HUES64 (cell line): ENCODE data around the gene LENG8.

ENCODE experiments used
- H3K27ac ChIP-seq: 2 replicates; pipeline ENCODE4 v1.7.0; 2013; ENCODE audit warnings: low read depth, low read length, inconsistent platforms
- H3K27me3 ChIP-seq: 2 replicates; pipeline ENCODE4 v1.6.1; 2013; ENCODE audit warnings: mild to moderate bottlenecking, low read length; ENCODE audit not compliant: insufficient read depth
- H3K36me3 ChIP-seq: 2 replicates; pipeline ENCODE4 v1.6.1; 2013; ENCODE audit warnings: mild to moderate bottlenecking, low read length; ENCODE audit not compliant: insufficient read depth
- H3K4me1 ChIP-seq: 2 replicates; pipeline ENCODE4 v1.6.1; 2013; ENCODE audit warnings: mild to moderate bottlenecking, low read length, moderate library complexity; ENCODE audit not compliant: insufficient read depth
- H3K4me3 ChIP-seq: 2 replicates; pipeline ENCODE4 v1.5.1; 2013; ENCODE audit warnings: mild to moderate bottlenecking, low read length, moderate library complexity
- H3K9ac ChIP-seq: 2 replicates; pipeline ENCODE4 v1.6.1; 2013; ENCODE audit warnings: mild to moderate bottlenecking, low read depth, low read length
- H3K9me3 ChIP-seq: 2 replicates; pipeline ENCODE4 v1.6.1; 2013; ENCODE audit warnings: low read depth, low read length; ENCODE audit not compliant: insufficient read depth
- WGBS: fragments of 150-250, 120-280 bp; methylation state at CpG from one replicate; pipeline ENCODE4 v1.1.7; 2013; ENCODE audit warnings: missing lambda C conversion rate; 5-methylcytosine and 5-hydroxymethylcytosine counted together

The LENG8 gene

DNA sequence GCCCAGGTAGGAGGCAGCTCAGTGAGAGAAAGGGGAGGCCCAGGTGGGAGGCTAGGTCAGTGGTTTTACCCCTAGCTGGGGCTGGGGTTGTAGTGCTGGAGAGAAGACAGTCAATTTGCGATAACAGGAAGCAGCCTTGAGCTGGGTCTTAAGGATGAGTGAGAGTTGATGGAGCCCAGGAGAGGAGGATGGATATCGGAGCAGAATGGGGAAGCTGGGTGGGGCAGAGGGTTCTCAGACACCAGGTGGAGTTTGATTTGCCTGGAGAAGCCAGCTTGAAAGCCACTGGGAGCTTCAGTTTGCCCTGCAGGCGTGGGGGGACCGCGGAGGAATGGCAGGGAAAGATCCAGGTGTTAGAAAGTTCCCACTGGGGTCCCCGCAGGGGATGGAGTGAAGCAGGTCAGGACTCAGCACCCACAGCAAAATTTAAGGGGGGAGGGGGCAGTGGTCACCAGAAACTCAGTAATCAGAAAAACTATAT, 24.9 kb downstream of the LENG8 start:
- Histone ChIP-seq H3K27me3 (peaks cover 20% of the 10 kb centered on the region), H3K9ac (no peak overlapping the region), H3K4me1 (peaks cover 10% of the 10 kb centered on the region; the same call in 1 of the 2 replicates), H3K27ac (no peak overlapping the region), H3K4me3 (no peak overlapping the region), H3K36me3 (no peaks in the 10 kb centered on the region), H3K9me3 (no peaks in the 10 kb centered on the region)
- WGBS: 63% methylated on average over 6 of the region's 6 CpGs

DNA sequence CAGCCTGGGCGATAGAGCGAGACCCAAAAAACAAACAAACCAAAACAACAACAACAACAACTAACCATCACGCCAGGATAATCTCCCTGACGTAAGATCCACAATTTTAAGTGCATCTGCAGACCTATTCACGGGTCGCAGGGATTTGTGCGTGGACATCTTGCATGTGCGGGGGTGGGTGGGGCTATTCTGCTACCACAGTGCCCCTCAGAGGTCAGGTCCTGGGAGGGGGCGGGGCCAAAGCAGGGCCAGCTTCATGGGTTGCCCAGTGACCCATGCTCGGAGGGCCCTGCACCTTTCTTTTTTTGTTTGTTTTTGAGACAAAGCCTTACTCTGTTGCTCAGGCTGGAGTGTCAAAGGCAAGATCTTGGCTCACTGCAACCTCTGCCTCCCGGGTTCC, 26.7 kb downstream of the LENG8 start:
- Histone ChIP-seq H3K27ac (no peak overlapping the region), H3K4me3 (no peak overlapping the region), H3K4me1 (peaks cover 10% of the 10 kb centered on the region; the same call in 1 of the 2 replicates), H3K9ac (no peak overlapping the region), H3K27me3 (peaks cover 9% of the 10 kb centered on the region), H3K36me3 (no peaks in the 10 kb centered on the region), H3K9me3 (no peaks in the 10 kb centered on the region)
- 85% methylated on average over 11 of the region's 11 CpGs for WGBS

DNA sequence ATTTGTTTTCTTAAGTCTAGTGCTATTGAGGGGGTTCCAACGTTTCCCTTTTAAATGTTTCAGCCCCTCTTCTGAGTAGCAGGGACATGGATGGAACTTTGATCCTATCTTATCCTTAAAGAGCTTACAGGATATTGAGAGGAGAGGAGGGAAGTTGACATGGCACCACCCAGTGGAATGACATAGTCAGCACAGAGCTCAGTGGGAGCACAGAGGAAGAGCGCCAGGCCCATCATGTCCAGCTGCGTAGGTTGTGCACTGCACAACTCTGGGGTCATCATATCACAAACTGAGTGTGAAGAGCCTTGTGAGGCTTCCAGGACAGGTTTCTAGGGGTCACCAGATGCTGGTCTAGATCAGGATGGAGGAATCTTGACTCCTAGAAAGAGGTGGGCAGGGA, 28.7 kb downstream of the LENG8 start:
- H3K4me3 ChIP-seq: no peak overlapping the region
- H3K9me3 ChIP-seq: no peaks in the 10 kb centered on the region
- no peak overlapping the region for H3K27ac ChIP-seq
- 65% methylated on average over 3 of the region's 3 CpGs for WGBS
- no peak overlapping the region for H3K9ac ChIP-seq
- H3K36me3 ChIP-seq: no peaks in the 10 kb centered on the region
- peaks cover 10% of the 10 kb centered on the region; the same call in 1 of the 2 replicates for H3K4me1 ChIP-seq
- H3K27me3 ChIP-seq: no peaks in the 10 kb centered on the region

DNA sequence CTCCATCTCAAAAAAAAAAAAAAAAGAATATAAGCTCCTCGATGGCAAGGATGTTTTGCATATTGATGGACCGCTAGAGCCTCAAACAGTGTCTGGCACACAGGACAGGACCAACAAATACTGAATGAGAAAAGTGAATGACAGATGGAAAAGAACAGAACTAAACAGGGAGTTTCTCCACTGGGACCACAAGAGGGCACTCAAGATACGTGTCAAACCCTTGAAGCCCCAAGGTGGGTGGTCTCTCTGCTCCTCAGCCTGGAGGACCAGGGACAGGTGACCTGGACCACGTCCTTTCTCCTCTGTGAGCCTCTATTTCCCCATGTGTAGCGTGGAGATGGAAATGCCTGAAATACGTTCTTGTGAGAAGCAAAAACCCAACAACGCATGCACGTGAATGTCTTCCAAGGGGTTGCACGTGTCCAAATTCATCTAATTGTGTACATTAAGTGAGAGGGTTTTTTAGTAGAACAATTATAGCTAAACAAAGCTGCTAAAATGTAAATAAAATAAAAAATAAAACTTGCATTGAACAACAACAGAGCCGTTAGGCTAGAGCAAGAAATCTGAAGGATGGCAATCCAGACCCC, 29.8 kb downstream of the LENG8 start:
- peaks cover 3% of the 10 kb centered on the region; the same call in 1 of the 2 replicates for H3K4me1 ChIP-seq
- 26% methylated on average over 9 of the region's 10 CpGs for WGBS
- H3K9me3 ChIP-seq: no peaks in the 10 kb centered on the region
- no peaks in the 10 kb centered on the region for H3K36me3 ChIP-seq
- no peak overlapping the region for H3K9ac ChIP-seq
- no peak overlapping the region for H3K4me3 ChIP-seq
- no peak overlapping the region for H3K27ac ChIP-seq
- H3K27me3 ChIP-seq: no peaks in the 10 kb centered on the region

DNA sequence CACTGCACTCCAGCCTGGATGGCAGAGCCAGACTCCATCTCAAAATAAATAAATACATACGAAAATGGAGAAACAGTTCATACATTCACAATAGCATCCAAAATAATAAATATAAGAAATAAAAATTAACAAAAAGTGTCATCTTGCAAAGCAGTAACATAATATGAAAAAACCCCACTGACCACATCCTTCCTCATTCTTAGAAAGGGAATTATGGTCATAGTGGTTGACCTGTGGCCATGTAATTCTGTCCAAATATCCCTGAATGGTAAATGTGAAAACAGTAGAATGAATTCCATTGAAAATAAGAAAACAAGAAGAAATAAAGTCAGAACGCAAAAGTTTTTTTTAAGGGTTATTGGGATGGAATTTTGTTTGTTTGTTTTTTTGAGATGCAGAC, 31.1 kb downstream of the LENG8 start:
- WGBS: 86% methylated on average over 1 of the region's 2 CpGs
- Histone ChIP-seq H3K27me3 (no peaks in the 10 kb centered on the region), H3K4me3 (no peak overlapping the region), H3K27ac (no peak overlapping the region), H3K9ac (no peak overlapping the region), H3K36me3 (no peaks in the 10 kb centered on the region), H3K9me3 (no peaks in the 10 kb centered on the region), H3K4me1 (no peaks in the 10 kb centered on the region)

DNA sequence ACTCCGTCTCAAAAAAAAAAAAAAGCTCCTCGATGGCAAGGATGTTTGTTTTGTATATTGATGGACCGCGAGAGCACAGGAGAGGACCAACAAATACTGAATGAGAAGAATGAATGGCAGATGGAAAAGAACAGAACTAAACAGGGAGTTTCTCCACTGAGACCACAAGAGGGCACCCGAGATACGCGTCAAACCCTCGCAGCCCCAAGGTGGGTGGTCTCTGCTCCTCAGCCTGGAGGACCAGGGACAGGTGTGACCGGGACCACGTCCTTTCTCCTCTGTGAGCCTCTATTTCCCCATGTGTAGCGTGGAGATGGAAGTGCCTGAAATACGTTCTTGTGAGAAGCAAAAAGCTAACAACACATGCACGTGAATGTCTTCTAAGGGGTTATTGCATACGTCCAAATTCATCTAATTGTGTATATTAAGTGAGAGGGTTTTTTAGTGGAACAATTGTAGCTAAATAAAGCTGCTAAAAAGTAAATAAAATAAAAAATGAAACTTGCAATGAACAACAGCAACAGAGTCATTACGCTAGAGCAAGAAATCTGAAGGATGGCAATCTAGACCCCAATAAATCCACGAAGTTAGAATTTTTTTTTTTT, 32.4 kb downstream of the LENG8 start:
- Histone ChIP-seq H3K9me3 (no peaks in the 10 kb centered on the region), H3K27me3 (no peaks in the 10 kb centered on the region), H3K36me3 (no peaks in the 10 kb centered on the region), H3K4me1 (no peaks in the 10 kb centered on the region), H3K9ac (no peak overlapping the region), H3K4me3 (no peak overlapping the region), H3K27ac (no peak overlapping the region)
- 21% methylated on average over 16 of the region's 16 CpGs for WGBS

DNA sequence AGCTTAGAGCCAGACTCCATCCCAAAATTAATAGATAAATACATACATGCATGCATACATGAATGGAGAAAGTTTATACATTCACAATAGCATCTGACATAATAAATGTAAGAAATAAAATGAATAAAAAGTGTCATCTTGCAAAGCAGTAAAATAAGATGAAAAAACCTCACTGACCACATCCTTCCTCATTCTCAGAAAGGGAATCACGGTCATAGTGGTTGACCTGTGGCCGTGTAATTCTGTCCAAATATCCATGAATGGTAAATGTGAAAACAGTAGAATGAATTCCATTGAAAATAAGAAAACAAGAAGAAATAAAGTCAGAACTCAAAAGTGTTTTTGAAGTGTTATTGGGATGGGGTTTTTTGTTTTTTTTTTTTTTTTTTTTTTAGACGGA, 33.9 kb downstream of the LENG8 start:
- Histone ChIP-seq H3K4me3 (no peak overlapping the region), H3K9me3 (no peaks in the 10 kb centered on the region), H3K36me3 (no peaks in the 10 kb centered on the region), H3K27ac (no peak overlapping the region), H3K9ac (no peak overlapping the region), H3K27me3 (no peaks in the 10 kb centered on the region), H3K4me1 (no peaks in the 10 kb centered on the region)
- WGBS: 78% methylated on average over 3 of the region's 3 CpGs

DNA sequence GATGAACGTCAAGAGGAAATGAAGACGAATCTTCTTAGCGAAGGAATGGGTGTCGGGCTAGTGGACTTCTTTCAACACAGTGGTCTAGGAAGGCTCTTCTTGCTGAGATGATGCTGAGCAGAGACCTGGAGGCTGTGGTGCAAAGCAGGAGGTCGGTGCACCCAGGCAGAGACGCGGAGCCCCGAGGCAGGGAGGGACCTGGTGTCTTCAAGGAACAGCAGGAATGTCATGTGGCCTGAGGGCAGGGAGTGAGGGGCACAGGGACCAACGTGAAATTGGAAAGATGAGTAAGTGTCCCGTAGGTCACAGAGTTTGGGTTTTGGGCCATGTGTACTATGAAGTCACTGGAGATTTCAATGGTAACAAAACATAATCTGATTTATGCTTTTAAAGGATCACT, 35.5 kb downstream of the LENG8 start:
- Histone ChIP-seq H3K4me1 (no peaks in the 10 kb centered on the region), H3K9ac (no peak overlapping the region), H3K36me3 (no peaks in the 10 kb centered on the region), H3K4me3 (no peak overlapping the region), H3K27me3 (no peaks in the 10 kb centered on the region), H3K9me3 (peaks cover 7% of the 10 kb centered on the region; the same call in 1 of the 2 replicates), H3K27ac (no peak overlapping the region)
- 67% methylated on average over 10 of the region's 10 CpGs for WGBS

DNA sequence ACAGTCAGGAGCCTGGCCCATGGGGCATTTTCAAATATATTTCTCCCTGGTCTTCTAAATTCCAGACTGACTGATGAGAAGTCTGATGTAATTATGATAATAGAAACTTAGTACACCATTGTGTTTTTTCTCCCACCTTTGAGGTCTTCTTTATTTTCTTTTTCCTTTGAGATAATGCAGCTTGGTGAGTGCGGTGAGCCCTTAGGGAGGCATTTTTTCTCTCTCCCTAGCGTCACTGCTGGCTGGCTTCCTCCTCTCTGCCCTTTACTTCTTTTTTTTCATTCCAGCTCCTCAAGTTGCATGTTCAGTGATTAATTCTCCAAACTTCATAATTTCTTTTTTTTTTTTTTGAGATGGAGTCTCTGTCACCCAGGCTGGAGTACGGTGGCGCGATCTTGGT, 36.9 kb downstream of the LENG8 start:
- no peak overlapping the region for H3K9ac ChIP-seq
- WGBS: 82% methylated on average over 5 of the region's 5 CpGs
- H3K27ac ChIP-seq: no peak overlapping the region
- no peak overlapping the region for H3K4me3 ChIP-seq
- no peaks in the 10 kb centered on the region for H3K27me3 ChIP-seq
- peaks cover 15% of the 10 kb centered on the region; the same call in 1 of the 2 replicates for H3K9me3 ChIP-seq
- no peaks in the 10 kb centered on the region for H3K36me3 ChIP-seq
- no peaks in the 10 kb centered on the region for H3K4me1 ChIP-seq

DNA sequence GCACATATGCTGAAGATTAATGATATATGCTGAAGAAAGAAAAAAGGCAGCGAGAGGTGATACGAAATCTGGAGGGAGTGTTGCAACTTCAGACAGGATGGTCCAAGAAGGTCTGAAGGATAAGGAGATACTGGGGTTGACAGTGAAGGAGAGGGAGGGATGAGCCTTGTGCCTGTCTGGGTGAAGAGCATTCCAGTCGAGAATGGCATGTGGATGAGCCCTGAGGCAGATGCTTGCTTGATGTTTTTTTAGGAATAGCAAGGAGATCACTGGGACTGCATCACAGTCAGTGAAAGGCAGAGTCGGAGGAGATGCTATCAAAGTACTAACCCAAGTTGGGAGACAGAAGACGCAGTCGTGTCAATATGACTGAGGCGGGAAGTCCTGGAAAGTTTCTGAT, 40.3 kb downstream of the LENG8 start:
- Histone ChIP-seq H3K4me3 (no peak overlapping the region), H3K9me3 (peaks cover 32% of the 10 kb centered on the region), H3K36me3 (no peaks in the 10 kb centered on the region), H3K9ac (no peak overlapping the region), H3K4me1 (no peaks in the 10 kb centered on the region), H3K27me3 (no peaks in the 10 kb centered on the region), H3K27ac (no peak overlapping the region)
- 70% methylated on average over 7 of the region's 7 CpGs for WGBS

DNA sequence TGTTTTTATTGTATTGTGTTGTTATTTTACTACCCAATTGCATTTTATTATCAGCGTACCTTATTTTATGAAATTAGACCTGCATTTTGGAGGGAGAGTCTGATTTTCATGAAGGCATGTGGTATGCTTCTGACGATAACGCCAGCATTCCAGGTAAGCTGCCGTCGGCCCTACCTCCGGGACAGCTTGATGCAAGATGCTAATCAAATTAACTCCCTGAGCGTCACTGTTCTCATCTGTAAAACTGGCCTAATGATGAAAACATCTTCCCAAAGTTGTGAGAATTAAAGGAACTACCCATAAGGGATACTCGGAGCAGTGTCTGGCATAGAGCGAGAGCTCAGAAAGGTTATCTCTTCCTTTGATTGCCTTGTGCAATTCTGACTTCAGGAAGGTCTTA, 40.8 kb downstream of the LENG8 start:
- Histone ChIP-seq H3K27me3 (no peaks in the 10 kb centered on the region), H3K27ac (no peak overlapping the region), H3K4me1 (no peaks in the 10 kb centered on the region), H3K9me3 (peaks cover 36% of the 10 kb centered on the region), H3K4me3 (no peak overlapping the region), H3K9ac (no peak overlapping the region), H3K36me3 (no peaks in the 10 kb centered on the region)
- 79% methylated on average over 9 of the region's 9 CpGs for WGBS
